ENCODE measurements around the gene PIGT. TPM values are rescaled to one million over a fixed set of nuclear protein-coding genes. Genes with fewer than 3 reads are reported as not detected.

The PIGT gene
- polyA plus RNA-seq, 1 of the 3 experiments (the other 2 are of a cell fraction), result 144 TPM

- Histone ChIP-seq H3K9me2 (no peaks in the 10 kb centered on the region), H3F3A (replicated peaks; ENCODE audit: insufficient read depth) (no peaks in the 10 kb centered on the region), H3K4me1 (ENCODE audit: control insufficient read depth in 1 of 2, insufficient read depth in 2 of 2, low read depth in 1 of 2, low read length in 1 of 2) (peaks cover 0 to 5% of the 10 kb centered on the region in 2 experiments; a peak in 1 of 4 replicates), H3K27ac (ENCODE audit: low read depth in 2 of 2, low read length in 1 of 2) (no peak overlapping the region), H3K79me2 (ENCODE audit: insufficient read depth) (no peaks in the 10 kb centered on the region), H3K27me3 (ENCODE audit: insufficient read depth) (peaks cover 55% of the 10 kb centered on the region; the same call in 1 of the 2 replicates), H3K36me3 (replicated peaks in 1 of 2; ENCODE audit: control insufficient read depth in 1 of 2, insufficient read depth in 2 of 2, low read length in 1 of 2) (no peaks in the 10 kb centered on the region), H3K4me2 (no peak overlapping the region), H3K9ac (no peak overlapping the region), H3K9me3 (no peaks in the 10 kb centered on the region), H2AFZ (ENCODE audit: low read depth) (no peak overlapping the region), H3K4me3 (ENCODE audit: low read depth in 2 of 2, low read length in 1 of 2) (no peak overlapping the region), H4K20me1 (ENCODE audit: insufficient read depth) (no peaks in the 10 kb centered on the region)
- 60% methylated on average over 6 of the region's 6 CpGs for WGBS (ENCODE audit: low lambda C conversion rate)
- DNase-seq, result no peak
- ChIA-PET POLR2A (no interaction called here), CTCF (interaction anchor here (0.9 to 1.9 kb wide), 3 partner anchors 13 to 423 kb away, joined by 3 to 4 read pairs (median 4); no protein-coding TSS in a partner anchor)
- TF ChIP-seq REST (IDR thresholded peaks at IDR 0.05; ENCODE audit: low read depth, low read length), result no peak
- no peak for TF ChIP-seq YY1 (IDR thresholded peaks at IDR 0.05; ENCODE audit: low read depth)
- TF ChIP-seq USF1 (IDR thresholded peaks at IDR 0.05; ENCODE audit: borderline replicate concordance, low read depth), result no peak
- TF ChIP-seq TCF12 (IDR thresholded peaks at IDR 0.05), result no peak
- no peak for TF ChIP-seq GATA2 (CRISPR knock-in tag; IDR thresholded peaks at IDR 0.05)
- TF ChIP-seq SMC3 (IDR thresholded peaks at IDR 0.05; ENCODE audit: low read depth, low read length), result no peak
- TF ChIP-seq NFIC (IDR thresholded peaks at IDR 0.05; ENCODE audit: borderline replicate concordance), result no peak
- no peak for TF ChIP-seq MXI1 (IDR thresholded peaks at IDR 0.05; ENCODE audit: low read depth, low read length)
- TF ChIP-seq GABPA (IDR thresholded peaks at IDR 0.05; ENCODE audit: low read depth), result no peak
- TF ChIP-seq SIN3A (IDR thresholded peaks at IDR 0.05; ENCODE audit: borderline replicate concordance, low read depth, low read length), result no peak
- TF ChIP-seq PBX3 (IDR thresholded peaks at IDR 0.05), result no peak
- no peak for TF ChIP-seq CTCF (IDR thresholded peaks at IDR 0.05)
- no peak for TF ChIP-seq CHD2 (IDR thresholded peaks at IDR 0.05; ENCODE audit: low read length, partially characterized antibody)
Observed at GRCh38 chr20:45467172-45467571, 51.2 kb downstream of the PIGT start.

All from SK-N-SH (cell line).